Effector memory CD4-positive, alpha-beta T cell (primary cell): ENCODE data around the gene NFKBIE.

ENCODE experiments used
- DNase-seq, 3 donors: peaks; one replicate each; pipeline ENCODE4 v3.0.0-alpha.2; 2020
- H3K27ac ChIP-seq: 2 replicates; pipeline ENCODE4 v1.7.0; 2013; ENCODE audit warnings: mild to moderate bottlenecking, low read length, moderate library complexity; ENCODE audit not compliant: insufficient read depth, poor library complexity, severe bottlenecking
- H3K27me3 ChIP-seq: replicated peaks from 2 replicates; pipeline ENCODE4 v1.7.0; 2013; ENCODE audit warnings: mild to moderate bottlenecking, low read length; ENCODE audit not compliant: insufficient read depth, control insufficient read depth, poor library complexity, severe bottlenecking
- H3K36me3 ChIP-seq: 2 replicates; pipeline ENCODE4 v1.7.0; 2013; ENCODE audit warnings: mild to moderate bottlenecking, low read length, moderate library complexity; ENCODE audit not compliant: control insufficient read depth, insufficient read depth
- H3K4me1 ChIP-seq: 2 replicates; pipeline ENCODE4 v1.7.0; 2013; ENCODE audit warnings: low read length, mild to moderate bottlenecking; ENCODE audit not compliant: control insufficient read depth, insufficient read depth, poor library complexity, severe bottlenecking
- H3K4me3 ChIP-seq: 2 replicates; pipeline ENCODE4 v1.7.0; 2013; ENCODE audit warnings: low read length, low read depth, mild to moderate bottlenecking; ENCODE audit not compliant: insufficient read depth, poor library complexity, severe bottlenecking
- H3K9me3 ChIP-seq: 2 replicates; pipeline ENCODE4 v1.7.0; 2013; ENCODE audit warnings: mild to moderate bottlenecking, low read length, moderate library complexity; ENCODE audit not compliant: control insufficient read depth

NFKBIE gene

DNA sequence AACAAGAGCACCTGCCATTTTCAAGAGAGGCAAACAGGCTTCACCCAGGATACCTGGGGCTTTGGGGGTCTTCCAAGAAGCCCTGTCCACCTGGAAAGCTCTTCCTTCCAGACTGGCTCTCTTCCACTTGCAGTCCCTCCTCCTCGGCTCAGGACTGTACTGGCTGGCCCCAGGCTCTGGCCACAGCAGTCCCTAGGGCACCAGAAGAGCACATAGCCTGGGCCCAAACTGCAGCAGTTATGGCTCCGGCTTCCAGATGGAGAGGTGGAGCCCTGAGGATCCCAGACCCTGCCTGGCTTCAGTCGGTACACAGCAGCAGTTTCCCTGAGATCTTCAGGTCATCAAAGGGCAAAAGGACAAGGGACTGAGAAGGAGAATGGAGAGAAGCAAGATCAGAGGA, 6.4 kb downstream of the NFKBIE start:
- Histone ChIP-seq H3K36me3 (peaks cover 39% of the 10 kb centered on the region), H3K27me3 (no peaks in the 10 kb centered on the region), H3K4me1 (peaks cover 40% of the 10 kb centered on the region)

DNA sequence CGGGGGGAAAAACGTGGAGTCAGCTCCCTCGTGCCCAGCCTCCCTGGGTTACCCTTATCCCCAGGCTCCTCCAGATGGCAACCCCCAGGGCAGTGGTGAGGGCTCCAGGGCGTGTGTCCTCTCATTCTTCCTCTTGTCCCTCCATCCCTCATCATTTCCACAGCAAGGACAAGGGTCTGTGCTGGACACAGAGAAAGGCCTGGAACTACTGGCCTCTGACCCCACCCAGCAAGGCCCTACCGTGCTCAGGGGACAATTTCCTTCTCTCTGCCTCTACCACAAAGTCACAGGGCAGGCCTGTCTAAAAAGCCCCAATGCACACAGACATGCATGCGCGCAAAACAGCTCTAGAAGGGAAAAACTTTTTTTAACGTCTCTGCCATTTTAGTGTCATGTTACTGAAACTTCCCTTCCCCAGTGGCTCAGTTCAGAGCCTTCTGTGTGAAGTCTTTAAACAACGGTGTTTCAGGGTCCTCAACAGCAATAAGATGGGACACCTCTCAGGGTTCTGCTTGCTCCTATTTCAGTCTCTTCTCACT, 7.0 kb downstream of the NFKBIE start:
- Histone ChIP-seq H3K4me3 (no peak overlapping the region), H3K27ac (peak overlapping the region; percentile 80), H3K4me1 (peaks cover 35% of the 10 kb centered on the region), H3K27me3 (no peaks in the 10 kb centered on the region), H3K9me3 (no peaks in the 10 kb centered on the region), H3K36me3 (peaks cover 43% of the 10 kb centered on the region)
- no peak for DNase-seq

More for the DNA sequence above, 6.4 kb downstream of the NFKBIE start:
- Histone ChIP-seq H3K9me3 (no peaks in the 10 kb centered on the region), H3K27ac (no peak overlapping the region), H3K4me3 (no peak overlapping the region)
- no peak for DNase-seq

DNA sequence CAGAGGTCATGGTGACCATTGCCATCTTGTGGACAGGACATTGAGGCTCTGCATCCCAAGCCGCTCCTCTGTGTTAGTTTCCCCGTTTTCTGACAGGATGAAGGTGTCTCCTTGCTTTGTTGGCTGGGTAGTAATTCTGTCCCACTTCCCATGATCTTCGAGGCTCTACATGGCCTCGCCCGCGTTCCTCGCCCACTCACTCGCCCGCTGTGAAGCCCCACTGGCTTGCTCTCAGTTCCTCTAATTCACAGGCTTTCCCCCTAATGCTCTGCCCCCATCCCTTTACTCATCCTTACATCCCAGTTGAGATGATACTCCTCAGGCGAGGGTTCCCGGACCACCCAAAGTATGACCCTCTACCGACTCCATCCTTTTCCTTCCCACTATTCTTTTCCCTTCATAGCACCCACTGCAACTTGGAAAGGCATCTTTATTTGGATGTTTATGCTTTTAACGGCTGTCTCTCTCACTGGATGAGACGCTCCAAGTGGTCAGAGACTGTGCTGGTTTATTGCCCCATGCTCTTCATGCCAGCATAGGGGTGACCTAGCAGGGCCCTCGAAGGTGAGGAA, 7.5 kb downstream of the NFKBIE start:
- Histone ChIP-seq H3K9me3 (no peaks in the 10 kb centered on the region), H3K4me3 (peak overlapping the region; percentile 82), H3K27me3 (no peaks in the 10 kb centered on the region), H3K36me3 (peaks cover 49% of the 10 kb centered on the region), H3K4me1 (peaks cover 29% of the 10 kb centered on the region), H3K27ac (peak overlapping the region; percentile 80)
- DNase-seq: no peak

DNA sequence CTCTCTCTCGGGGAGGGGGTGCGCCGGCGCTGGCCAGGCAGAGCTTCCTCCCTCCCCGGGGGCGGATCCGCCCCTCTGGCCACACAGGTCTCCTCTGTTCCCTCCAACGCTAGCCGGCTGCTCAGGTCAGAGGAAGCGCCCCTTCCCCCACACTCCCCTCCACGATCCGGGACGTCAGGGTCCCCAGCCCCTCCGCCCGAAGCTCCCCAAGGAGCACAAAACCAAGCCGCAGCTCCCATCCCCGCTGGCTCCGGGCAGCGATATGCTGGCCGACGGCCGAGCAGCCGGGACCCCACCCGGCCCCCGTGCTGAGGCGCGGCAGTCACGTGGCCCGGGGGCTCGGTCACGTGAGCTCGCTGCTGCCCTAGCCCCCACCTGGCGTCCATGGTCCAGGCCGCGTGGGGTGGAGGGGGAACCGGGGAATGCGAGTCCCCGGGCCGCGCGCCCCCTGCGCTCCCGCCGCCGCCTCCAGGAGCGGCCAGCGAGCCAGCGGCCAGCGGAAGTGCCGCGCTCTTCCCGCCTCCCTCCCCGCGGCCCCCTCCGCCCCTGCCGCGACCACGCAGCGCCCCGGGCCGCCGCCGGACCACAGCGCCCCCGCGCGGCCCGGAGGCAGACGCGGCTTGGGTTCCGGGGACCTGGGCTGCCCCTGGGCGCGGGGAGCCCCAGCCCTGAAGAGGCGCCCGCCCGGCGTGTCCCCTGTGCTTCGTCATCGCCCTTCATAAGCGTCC, 8.2 kb downstream of the NFKBIE start, which contains the start of gene SLC35B2:
TSS of gene SLC35B2 (minus strand) at position 504 of the 728 bp plus-strand sequence. CDS start at position 386, 118 bp downstream.
- Histone ChIP-seq H3K4me1 (peaks cover 23% of the 10 kb centered on the region), H3K4me3 (peak within 1 kb of the TSS; percentile 82), H3K9me3 (no peaks in the 10 kb centered on the region), H3K27me3 (no peaks in the 10 kb centered on the region), H3K36me3 (peaks cover 54% of the 10 kb centered on the region), H3K27ac (peak within 1 kb of the TSS; percentile 80)
- peak; percentile 47 to 56 (median 50) for DNase-seq

DNA sequence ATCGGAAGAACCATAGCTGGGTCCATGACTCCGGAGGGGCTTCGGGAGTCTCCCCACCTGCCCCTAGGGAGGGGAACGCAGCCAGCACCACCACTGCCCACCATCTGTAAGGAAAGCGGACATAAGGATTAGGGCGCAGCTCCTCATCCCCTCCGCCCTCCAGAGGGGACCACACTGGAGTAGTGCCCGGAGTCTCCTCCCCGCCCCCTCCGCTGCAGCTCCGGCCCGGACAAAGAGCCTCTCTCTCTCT, 8.7 kb downstream of the NFKBIE start:
- peaks cover 18% of the 10 kb centered on the region for H3K4me1 ChIP-seq

DNA sequence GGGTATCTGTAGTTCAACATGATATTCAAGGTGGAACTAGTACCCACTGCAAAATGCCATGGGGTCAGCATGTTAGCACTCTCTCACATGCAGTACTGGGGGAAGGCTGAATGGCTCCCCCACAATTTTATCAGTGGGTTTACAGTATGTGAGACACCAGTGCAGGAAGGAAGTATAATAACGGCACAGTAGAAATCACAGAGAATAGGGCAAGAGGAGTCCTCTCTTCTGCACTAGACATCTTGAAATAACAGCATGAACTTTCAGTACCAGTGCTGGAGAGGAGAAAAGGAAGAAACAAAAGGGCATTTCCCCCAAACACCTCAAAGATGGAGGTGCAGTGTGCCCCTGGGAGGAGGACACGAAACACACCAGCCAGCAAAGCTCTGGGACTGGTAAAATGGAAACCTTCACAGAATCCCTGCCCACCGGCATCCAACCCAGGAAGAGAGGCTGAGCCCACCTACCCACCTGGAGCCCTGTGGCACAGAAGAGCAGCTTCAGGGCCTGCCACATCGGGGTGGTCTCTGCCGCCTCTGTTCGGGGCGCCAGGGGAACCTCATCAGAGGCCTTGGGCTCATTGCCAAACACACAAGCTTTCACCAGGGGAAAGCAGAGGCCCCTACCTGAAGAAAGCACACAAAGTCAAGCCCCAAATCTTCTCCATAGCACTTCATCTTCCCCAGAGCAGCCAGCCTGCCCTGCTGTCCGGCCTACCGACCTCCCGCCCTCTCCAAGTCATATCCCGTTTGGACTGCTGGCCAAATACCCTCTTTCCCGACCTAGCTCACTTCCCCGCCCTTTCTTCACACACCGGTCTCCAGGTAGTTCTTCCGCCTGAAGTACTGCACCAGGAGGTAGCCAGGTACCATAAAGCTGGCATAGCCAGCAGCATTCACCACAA, 9.2 kb downstream of the NFKBIE start:
- Histone ChIP-seq H3K27me3 (no peaks in the 10 kb centered on the region), H3K4me1 (peaks cover 18% of the 10 kb centered on the region), H3K9me3 (no peaks in the 10 kb centered on the region), H3K4me3 (peak overlapping the region; percentile 82), H3K36me3 (peaks cover 54% of the 10 kb centered on the region), H3K27ac (peak overlapping the region; percentile 80)
- no peak for DNase-seq

More for the DNA sequence above, 8.7 kb downstream of the NFKBIE start:
- H3K27ac ChIP-seq: peak overlapping the region; percentile 80
- peaks cover 54% of the 10 kb centered on the region for H3K36me3 ChIP-seq
- H3K9me3 ChIP-seq: no peaks in the 10 kb centered on the region
- peak overlapping the region; percentile 82 for H3K4me3 ChIP-seq
- DNase-seq: no peak
- H3K27me3 ChIP-seq: no peaks in the 10 kb centered on the region

DNA sequence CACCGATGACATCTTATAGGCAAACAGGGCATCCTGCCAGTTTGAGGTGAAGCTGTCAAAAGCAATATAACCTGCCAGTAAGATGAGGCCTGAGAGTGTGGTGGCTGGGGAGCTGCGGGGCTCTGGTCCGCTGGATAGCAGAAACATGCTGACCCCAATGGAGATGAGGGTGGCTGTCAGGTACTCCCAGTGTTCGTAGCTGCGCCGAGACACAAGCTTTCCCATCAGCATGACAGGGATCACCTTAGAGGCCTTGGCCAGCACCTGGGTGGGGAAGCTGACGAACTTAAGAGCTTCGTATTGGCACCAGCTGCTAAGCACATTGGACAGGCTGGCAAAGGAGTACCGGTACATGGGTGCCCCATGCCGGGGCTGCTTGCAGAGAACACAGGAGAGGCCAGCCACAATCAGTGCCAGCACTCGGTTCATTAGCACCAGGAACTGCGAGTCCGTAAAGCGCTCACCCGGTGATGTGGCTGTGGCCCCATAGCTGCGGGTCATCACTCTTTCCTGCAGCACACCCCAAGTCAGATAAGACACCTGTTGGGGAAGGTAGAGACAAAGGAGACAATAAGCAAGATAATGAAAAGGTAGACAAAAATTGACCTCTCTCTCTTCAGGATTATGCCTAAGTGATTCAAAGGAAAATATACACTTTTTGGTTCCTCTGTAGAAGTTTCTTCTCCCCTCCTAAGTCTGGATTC, 10.1 kb downstream of the NFKBIE start:
- H3K4me1 ChIP-seq: peaks cover 18% of the 10 kb centered on the region

DNA sequence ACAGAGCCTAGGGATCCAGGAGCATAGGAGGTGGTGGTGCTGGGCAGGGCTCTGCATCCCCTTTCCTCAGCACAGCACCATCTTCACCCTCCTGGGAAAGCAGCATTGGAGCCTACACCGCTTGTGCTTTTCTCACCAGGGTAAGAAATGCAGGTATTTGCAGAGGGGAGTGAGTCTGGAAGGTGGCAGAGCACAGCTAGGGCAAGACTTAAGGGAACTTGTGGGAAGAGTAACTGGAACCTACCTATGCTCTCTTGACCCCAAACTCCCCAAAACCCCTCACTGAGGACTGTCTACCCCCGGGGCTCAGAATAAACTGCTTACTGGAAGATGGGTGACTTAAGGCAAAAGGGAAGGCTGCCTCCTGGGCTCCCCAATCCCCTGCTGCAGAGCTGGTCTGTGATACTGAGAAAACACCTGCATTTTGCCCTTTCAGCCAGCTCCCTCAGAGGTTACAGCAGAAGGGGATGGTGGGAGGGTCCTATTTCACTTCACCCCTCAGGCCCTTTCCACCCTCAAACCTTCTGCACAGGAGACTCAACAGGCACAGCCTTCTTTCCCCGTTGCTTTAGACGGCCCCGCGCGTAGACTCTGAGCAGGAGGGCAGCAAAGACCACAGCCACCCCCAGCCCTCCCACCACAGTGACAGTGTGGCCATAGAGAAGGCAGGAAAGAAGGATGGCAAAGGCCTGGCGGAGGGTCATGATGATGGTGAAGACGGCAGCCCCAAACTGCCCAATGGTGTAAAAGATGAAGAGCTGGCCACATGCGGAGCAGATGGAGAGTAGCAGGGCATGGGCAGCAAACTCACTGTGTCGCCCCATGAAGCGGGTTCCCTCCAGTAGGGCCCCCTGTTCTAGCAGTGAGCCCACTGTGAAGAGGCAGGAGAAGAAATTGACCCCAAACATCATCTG, 10.9 kb downstream of the NFKBIE start:
- DNase-seq: no peak
- H3K27me3 ChIP-seq: no peaks in the 10 kb centered on the region
- H3K9me3 ChIP-seq: no peaks in the 10 kb centered on the region
- H3K4me1 ChIP-seq: peaks cover 18% of the 10 kb centered on the region
- peaks cover 61% of the 10 kb centered on the region for H3K36me3 ChIP-seq
- H3K4me3 ChIP-seq: no peak overlapping the region
- no peak overlapping the region for H3K27ac ChIP-seq

More for the DNA sequence above, 10.1 kb downstream of the NFKBIE start:
- no peaks in the 10 kb centered on the region for H3K9me3 ChIP-seq
- H3K4me3 ChIP-seq: no peak overlapping the region
- DNase-seq: no peak
- no peak overlapping the region for H3K27ac ChIP-seq
- H3K27me3 ChIP-seq: no peaks in the 10 kb centered on the region
- peaks cover 61% of the 10 kb centered on the region for H3K36me3 ChIP-seq
